GM12878 (cell line): ENCODE data around the gene CCND2. TPM values are rescaled to one million over a fixed set of nuclear protein-coding genes. Genes with fewer than 3 reads are reported as not detected.

Source experiments
- ATAC-seq: fragments of 200-7000 bp; cut with Tn5 transposase; 3 replicates; pipeline ENCODE4 v1.9.1; 2020; ENCODE audit warnings: mild to moderate bottlenecking, moderate library complexity
- BruUV-seq: library from RNA; stranded (reverse); fragments of 400-500 nt; replicated peaks from 2 replicates; lab custom pipeline; 2021; lab: Mats Ljungman, UMichigan
- CTCF ChIA-PET: fragments of 300-600 bp; sonication (Branson Sonifier 250); formaldehyde crosslinking; extraction: SDS; loops from one replicate; lab custom pipeline; 2021; ENCODE audit warnings: inconsistent platforms; lab: Yijun Ruan, JAX
- POLR2A ChIA-PET: fragments of 350-600 bp; formaldehyde crosslinking; extraction: SDS; loops from one replicate; lab custom pipeline; 2021; ENCODE audit warnings: inconsistent platforms; lab: Charles Lee
- RAD21 ChIA-PET: fragments of 300-600 bp; sonication (Branson Sonifier 250); formaldehyde crosslinking; loops from one replicate; lab custom pipeline; 2023; ENCODE audit warnings: antibody characterized with exemption; ENCODE audit not compliant: unreplicated experiment; lab: Charles Lee
- SMC1A ChIA-PET: fragments of 300-600 bp; sonication (Branson Sonifier 250); formaldehyde crosslinking; loops from one replicate; lab custom pipeline; 2023; ENCODE audit not compliant: unreplicated experiment, uncharacterized antibody; lab: Charles Lee
- DNase-seq: peaks from one replicate; pipeline ENCODE4 v3.0.0-alpha.2; 2011; ENCODE audit warnings: low read depth, low spot score
- FAIRE-seq: peaks from 3 replicates; lab custom pipeline; 2011; peaks lifted over from hg19 to GRCh38; lab: Jason Lieb, UNC
- H2AFZ ChIP-seq: 2 replicates; pipeline ENCODE4 v1.6.0; 2011; ENCODE audit warnings: low read depth, low read length, control low read depth; ENCODE audit not compliant: control insufficient read depth
- H3K27ac ChIP-seq: 2 replicates; pipeline ENCODE4 v1.5.1; 2011; ENCODE audit warnings: control low read depth; ENCODE audit not compliant: control insufficient read depth, insufficient read depth
- H3K27me3 ChIP-seq, 2 experiments: replicated peaks in 1 of 2; 2 replicates each; pipeline versions ENCODE4 v1.6.0 to v1.6.1; 2011; ENCODE audit warnings: low read length in 1 of 2; ENCODE audit not compliant: control insufficient read depth in 2 of 2, insufficient read depth in 2 of 2
- H3K36me3 ChIP-seq, 2 experiments: 2 replicates each; pipeline ENCODE4 v1.5.1; 2011; ENCODE audit warnings: low read length in 1 of 2; ENCODE audit not compliant: control insufficient read depth in 2 of 2, insufficient read depth in 2 of 2
- H3K4me1 ChIP-seq: 2 replicates; pipeline ENCODE4 v1.6.1; 2011; ENCODE audit warnings: mild to moderate bottlenecking, low read length, moderate library complexity, mixed read lengths; ENCODE audit not compliant: control insufficient read depth, insufficient read depth
- H3K4me2 ChIP-seq: 2 replicates; pipeline ENCODE4 v1.6.0; 2011; ENCODE audit warnings: control low read depth; ENCODE audit not compliant: control insufficient read depth, insufficient read depth
- H3K4me3 ChIP-seq: fragments of 200-600 bp; sonication (generic); 2 replicates; pipeline ENCODE4 v1.5.1; 2016
- H3K79me2 ChIP-seq: 2 replicates; pipeline ENCODE4 v1.6.0; 2011; ENCODE audit warnings: low read length; ENCODE audit not compliant: control insufficient read depth, insufficient read depth
- H3K9ac ChIP-seq: 2 replicates; pipeline ENCODE4 v1.8.0; 2011; ENCODE audit warnings: low read length, control low read depth, mixed read lengths; ENCODE audit not compliant: control insufficient read depth, insufficient read depth
- H3K9me3 ChIP-seq: replicated peaks from 3 replicates; pipeline ENCODE4 v1.5.1; 2011; ENCODE audit warnings: mild to moderate bottlenecking, low read length; ENCODE audit not compliant: control insufficient read depth, insufficient read depth
- H4K20me1 ChIP-seq: 2 replicates; pipeline ENCODE4 v1.6.0; 2011; ENCODE audit not compliant: control insufficient read depth, insufficient read depth
- DPF2 ChIP-seq: fragments of 450-650 bp; IDR thresholded peaks from 2 replicates; pipeline ENCODE4 v1.6.1; 2017; ENCODE audit warnings: mild to moderate bottlenecking
- IKZF2 ChIP-seq, 2 experiments: fragments of 450-650 bp; IDR thresholded peaks; 2 replicates each; pipeline ENCODE4 v1.6.1; 2017; ENCODE audit warnings: mild to moderate bottlenecking in 2 of 2, moderate library complexity in 2 of 2
- POLR2A ChIP-seq: IDR thresholded peaks from 2 replicates; pipeline ENCODE4 v1.6.1; 2011; ENCODE audit warnings: low read depth, mild to moderate bottlenecking, low read length
- POLR2AphosphoS5 ChIP-seq: IDR thresholded peaks from 2 replicates; pipeline ENCODE4 v1.6.1; 2011; ENCODE audit warnings: mild to moderate bottlenecking, low read length, inconsistent platforms
- SREBF2 ChIP-seq: IDR thresholded peaks from 2 replicates; pipeline ENCODE4 v1.6.1; 2012; ENCODE audit warnings: mild to moderate bottlenecking, low read length
- WGBS: methylation state at CpG from one replicate; pipeline ENCODE4 v1.1.6; 2016; ENCODE audit warnings: low lambda C conversion rate; ENCODE audit not compliant: insufficient replicate concordance, insufficient coverage; ENCODE audit errors: missing lambda C conversion rate; 5-methylcytosine and 5-hydroxymethylcytosine counted together
- in situ Hi-C: fragments of 300-500 bp; cut with MboI; formaldehyde crosslinking; loops from 9 replicates; pipeline ENCODE4 v1.14.3; 2018; ENCODE audit warnings: mixed read lengths
- intact Hi-C: fragments of 100-400 bp; cut with micrococcal nuclease; formaldehyde crosslinking; loops from one replicate; pipeline ENCODE4 v1.14.2; 2022; ENCODE audit not compliant: unreplicated experiment
- polyA plus RNA-seq, 11 experiments: library from polyadenylated mRNA; depleted of rRNA in 4 of 11; unstranded in 6 of 11; stranded (reverse) in 5 of 11; fragments of >200 nt; fragmentation: Nextera tagmentation in 4 of 11; fragmentation: Illumina TruSeq in 1 of 11; extraction: Ambion mirVana in 4 of 11; extraction: Trizol in 1 of 11; gene quantifications; 1 replicate in 1 of 11; 2 replicates in 10 of 11; pipeline versions ENCODE4 v1.2.1 to v1.2.3, GENCODE V29; 2011 to 2016; ENCODE audit warnings: inconsistent platforms in 2 of 11, missing spikeins in 2 of 11, low read depth in 1 of 11
- total RNA-seq, 4 experiments: library from RNA; depleted of rRNA in 3 of 4; stranded (reverse); fragments of >200 nt in 3 of 4; fragmentation: Illumina TruSeq in 1 of 4; extraction: Trizol in 1 of 4; gene quantifications; 2 replicates each; pipeline versions ENCODE4 v1.2.1 to v1.2.3, GENCODE V29; 2013 to 2021

Gene CCND2
- total and polyA plus RNA-seq, 10 of the 15 experiments (the other 5 are each of a cell fraction or from before 2014, with no cell fraction given): 30.1 to 263 (median 152) TPM

GRCh38 chr12:4286771-4287317 lies 13.3 kb downstream of the CCND2 start:
- Histone ChIP-seq H3K4me2 (peak overlapping the region; percentile 35; the same call in 1 of the 2 replicates), H2AFZ (no peak overlapping the region), H3K36me3 (peaks cover 64 to 65% of the 10 kb centered on the region in 2 experiments), H3K79me2 (peaks cover 72% of the 10 kb centered on the region), H4K20me1 (peaks cover 16% of the 10 kb centered on the region), H3K27me3 (no peaks in the 10 kb centered on the region), H3K4me1 (peaks cover 14% of the 10 kb centered on the region), H3K9me3 (no peaks in the 10 kb centered on the region), H3K9ac (no peak overlapping the region), H3K27ac (no peak overlapping the region), H3K4me3 (no peak overlapping the region)
- ATAC-seq (no peak), DNase-seq (no peak), FAIRE-seq (no peak)
- intact Hi-C loops: no loop called here
- SMC1A ChIA-PET: interaction anchor here (0.6 to 2.1 kb wide), 4 partner anchors 9 to 289 kb away, joined by 3 to 8 read pairs (median 4); no protein-coding TSS in a partner anchor
- BruUV-seq: no TSS peak
- WGBS: 87% methylated on average over 14 of the region's 14 CpGs
- RAD21 ChIA-PET: interaction anchor here (2.2 kb wide), 1 partner anchor 10 kb away, joined by 12 read pairs; no protein-coding TSS in a partner anchor
- POLR2A ChIA-PET: interaction anchor here (0.5 kb wide), 1 partner anchor 11 kb away, joined by 3 read pairs; no protein-coding TSS in a partner anchor
- TF ChIP-seq SREBF2: no peak
- TF ChIP-seq POLR2A: peak; percentile 66
- no peak for TF ChIP-seq DPF2
- in situ Hi-C loops: no loop called here
- CTCF ChIA-PET: interaction anchor here (1.0 kb wide), 1 partner anchor 401 kb away, joined by 4 read pairs; no protein-coding TSS in a partner anchor

- RAD21 ChIA-PET: interaction anchor here (2.2 kb wide), 1 partner anchor 11 kb away, joined by 12 read pairs; no protein-coding TSS in a partner anchor
- BruUV-seq: no TSS peak
- DNase-seq (no peak), ATAC-seq (no peak), FAIRE-seq (no peak)
- TF ChIP-seq IKZF2 (IDR thresholded peaks at IDR 0.05): no peak
- peak; percentile 63; the same call in 1 of the 2 replicates for TF ChIP-seq POLR2AphosphoS5
- Histone ChIP-seq H3K4me2 (no peak overlapping the region), H3K79me2 (peaks cover 70% of the 10 kb centered on the region), H3K4me3 (no peak overlapping the region), H3K9ac (no peak overlapping the region), H2AFZ (no peak overlapping the region), H3K36me3 (peaks cover 57 to 61% of the 10 kb centered on the region in 2 experiments), H3K9me3 (no peaks in the 10 kb centered on the region), H3K27ac (no peak overlapping the region), H3K27me3 (no peaks in the 10 kb centered on the region), H4K20me1 (peaks cover 16% of the 10 kb centered on the region), H3K4me1 (peaks cover 12% of the 10 kb centered on the region)
- CTCF ChIA-PET: interaction anchor here (0.6 to 1.0 kb wide), 2 partner anchors 113 to 402 kb away, joined by 3 to 4 read pairs; no protein-coding TSS in a partner anchor
- POLR2A ChIA-PET: interaction anchor here (0.5 kb wide), 1 partner anchor 11 kb away, joined by 3 read pairs; no protein-coding TSS in a partner anchor
- 71% methylated on average over 18 of the region's 18 CpGs for WGBS
- intact Hi-C loops: no loop called here
- in situ Hi-C loops: no loop called here
- SMC1A ChIA-PET: interaction anchor here (0.6 to 2.1 kb wide), 4 partner anchors 10 to 290 kb away, joined by 3 to 8 read pairs (median 4); no protein-coding TSS in a partner anchor
Measured at GRCh38 chr12:4287325-4288211, 14.0 kb downstream of the CCND2 start.
